Frontal cortex (tissue), 4 donors: Measurements from ENCODE around the gene TRIM32. TPM values are rescaled to one million over a fixed set of nuclear protein-coding genes. Genes with fewer than 3 reads are reported as not detected.
"Not testable (repeated sequence)": the region's sequence is repeated elsewhere in the genome, so short reads cannot be mapped to it uniquely, and the experiment has no call there.

ENCODE experiments used
- DNase-seq, 2 donors: peaks; one replicate each; pipeline ENCODE4 v3.0.0; 2012; ENCODE audit warnings: low spot score in 2 of 2
- FAIRE-seq: peaks from 2 replicates; lab custom pipeline; 2012; peaks lifted over from hg19 to GRCh38; lab: Jason Lieb, UNC
- total RNA-seq: library from RNA; depleted of rRNA; stranded (reverse); fragments of >200 nt; gene quantifications from one replicate; pipeline ENCODE4 v1.2.3, GENCODE V29; 2014
- donor health status: control.
- donor health status: control.
- donor health status: control.

TRIM32 gene
- total RNA-seq, 1 donor from 2014 or later: 19.6 TPM

DNA sequence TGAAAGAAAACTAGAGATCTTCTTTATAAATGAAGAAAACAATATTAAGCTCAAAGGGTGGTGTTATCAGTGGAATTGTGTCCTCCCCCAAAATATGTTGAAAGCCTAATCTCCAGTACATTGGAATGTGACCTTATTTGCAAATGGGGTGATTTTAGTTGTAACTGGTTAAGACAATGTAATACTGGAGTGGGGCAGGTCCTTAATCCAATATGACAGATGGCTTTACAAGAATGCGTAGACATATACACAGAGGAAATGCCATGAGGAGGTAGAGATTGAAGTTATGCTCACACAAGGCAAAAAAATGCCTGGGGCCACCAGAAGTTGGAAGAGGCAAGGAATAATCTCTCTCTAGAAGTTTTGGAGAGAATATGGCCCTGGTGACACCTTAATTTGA lies 13.7 kb upstream of the TRIM32 start:
- no peak for DNase-seq
- no peak for FAIRE-seq

DNA sequence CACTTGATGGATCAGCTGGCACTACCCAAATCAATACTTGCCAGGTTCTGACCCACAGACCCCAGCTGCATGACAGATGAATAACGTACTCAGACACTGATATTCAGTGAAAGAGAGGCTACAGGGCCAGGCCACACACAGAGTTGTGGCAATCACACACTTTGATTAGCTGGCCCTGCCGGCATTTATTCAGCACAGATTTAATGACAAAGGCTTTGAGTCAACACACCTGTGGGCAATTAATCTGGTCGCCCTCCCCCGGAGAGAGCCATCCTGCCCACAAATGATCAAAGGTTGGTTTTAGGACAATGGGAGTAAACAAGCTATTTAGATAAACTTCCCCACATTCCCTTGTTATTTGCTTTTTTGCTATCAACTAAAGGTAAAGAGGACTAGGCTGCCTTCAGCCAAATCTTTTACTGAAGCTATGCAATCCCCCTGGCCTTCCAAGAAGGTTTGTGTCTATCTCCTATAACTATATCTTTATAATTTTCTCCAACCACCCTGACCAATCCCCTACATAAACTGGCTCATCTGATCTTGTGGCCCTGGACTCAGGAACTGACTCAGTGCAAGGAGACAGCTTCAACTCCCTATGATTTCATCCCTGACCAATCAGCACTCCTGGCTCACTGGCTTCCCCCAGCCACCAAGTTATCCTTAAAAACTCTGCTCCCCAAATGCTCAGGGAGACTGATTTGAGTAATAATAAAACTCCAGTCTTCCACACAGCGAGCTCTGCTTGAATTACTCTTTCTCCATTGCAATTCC lies 12.7 kb upstream of the TRIM32 start:
- FAIRE-seq (no peak), DNase-seq (no peak)

DNA sequence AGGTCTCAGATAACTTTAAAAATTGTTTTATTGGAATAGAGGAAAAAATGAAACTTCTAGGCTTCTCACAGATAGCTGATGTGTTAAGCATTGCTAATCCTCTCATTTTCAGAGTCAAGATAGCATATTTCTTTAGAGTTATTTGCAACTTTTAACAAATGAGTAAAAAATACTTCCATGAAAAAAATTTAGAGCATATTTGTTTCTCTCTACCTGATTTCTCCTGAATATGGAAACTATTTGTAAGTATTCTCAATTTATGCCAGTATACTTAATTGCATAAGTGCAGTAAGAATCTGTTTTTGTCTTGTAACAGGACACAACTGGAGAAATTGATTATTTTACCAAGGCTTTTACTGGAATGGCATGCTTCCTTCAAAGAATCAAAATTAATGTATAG lies 3.6 kb upstream of the TRIM32 start:
- DNase-seq (no peak), FAIRE-seq (no peak)

DNA sequence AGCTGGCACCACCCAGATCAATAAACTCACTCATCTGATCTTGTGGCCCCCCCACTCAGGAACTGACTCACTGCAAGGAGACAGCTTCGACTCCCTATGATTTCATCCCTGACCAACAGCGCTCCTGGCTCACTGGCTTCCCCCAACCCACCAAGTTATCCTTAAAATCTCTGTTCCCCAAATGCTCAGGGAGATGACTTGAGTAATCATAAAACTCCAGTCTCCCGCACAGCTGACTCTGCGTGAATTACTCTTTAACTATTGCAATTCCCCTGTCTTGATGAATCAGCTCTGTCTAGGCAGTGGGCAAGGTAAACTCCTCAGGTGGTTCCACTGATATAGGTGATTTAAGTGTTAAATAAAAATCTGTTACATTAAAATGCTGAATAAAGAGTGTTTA lies 1.9 kb upstream of the TRIM32 start:
- DNase-seq (no peak), FAIRE-seq (no peak)

DNA sequence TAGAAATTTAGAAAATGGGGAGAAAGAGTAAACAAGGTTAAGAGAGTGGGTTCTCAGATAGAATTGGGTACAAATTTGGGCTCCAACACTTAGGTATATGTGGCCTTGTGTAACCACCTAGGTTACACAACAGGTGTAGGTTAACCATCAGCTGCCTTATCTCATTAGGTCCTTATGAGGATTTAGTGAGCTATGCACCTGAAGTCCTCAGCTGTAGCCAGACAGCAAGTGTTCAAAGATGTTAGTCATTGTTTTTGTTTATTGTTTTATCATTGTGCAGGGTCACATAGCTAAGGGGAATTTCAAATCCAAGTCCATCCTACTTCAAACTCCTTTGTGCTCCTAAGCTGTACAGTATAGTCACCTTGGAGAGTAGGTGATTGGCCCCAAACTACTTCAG lies 970 bp upstream of the TRIM32 start:
- FAIRE-seq (no peak), DNase-seq (no peak)

DNA sequence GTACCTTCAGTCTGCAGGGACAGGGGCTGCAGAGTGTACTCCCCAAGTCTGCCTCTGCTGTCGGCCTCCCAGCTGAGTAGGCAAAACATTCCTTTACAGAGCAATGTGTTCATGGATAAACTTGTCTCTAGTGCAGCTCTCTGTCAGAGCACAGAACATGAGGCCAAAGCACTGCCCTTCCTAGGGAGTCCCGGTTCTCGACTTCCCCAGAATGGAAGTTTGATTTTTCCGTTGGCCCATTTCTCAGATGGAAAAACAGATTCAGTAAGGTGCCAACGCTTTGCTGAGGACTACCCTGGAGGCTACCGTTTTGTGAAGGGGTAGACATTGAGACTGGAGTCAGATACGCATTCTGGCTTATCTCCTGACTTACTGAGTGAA lies 422 bp upstream of the TRIM32 start:
- DNase-seq: no peak
- FAIRE-seq: no peak

DNA sequence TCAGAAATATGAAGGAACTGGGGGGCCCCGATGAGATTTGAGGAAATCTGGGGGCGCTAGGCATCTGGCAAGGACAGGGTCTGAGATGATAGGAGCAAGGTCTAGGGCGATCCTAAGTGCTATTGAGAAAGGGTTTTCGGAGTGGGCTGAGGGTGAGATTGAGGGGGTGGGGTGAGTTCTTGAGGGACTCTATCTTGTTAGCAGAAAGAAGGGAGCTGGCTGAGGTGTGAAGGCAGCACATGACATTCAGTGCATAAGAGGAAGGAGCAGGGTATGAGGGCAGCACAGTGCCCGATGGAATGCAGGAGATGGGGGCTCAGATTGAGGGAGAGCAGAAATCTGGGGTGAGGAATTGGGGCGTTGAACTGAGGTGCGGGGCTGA lies 640 bp downstream of the TRIM32 start:
- no peak for DNase-seq
- FAIRE-seq: no peak

DNA sequence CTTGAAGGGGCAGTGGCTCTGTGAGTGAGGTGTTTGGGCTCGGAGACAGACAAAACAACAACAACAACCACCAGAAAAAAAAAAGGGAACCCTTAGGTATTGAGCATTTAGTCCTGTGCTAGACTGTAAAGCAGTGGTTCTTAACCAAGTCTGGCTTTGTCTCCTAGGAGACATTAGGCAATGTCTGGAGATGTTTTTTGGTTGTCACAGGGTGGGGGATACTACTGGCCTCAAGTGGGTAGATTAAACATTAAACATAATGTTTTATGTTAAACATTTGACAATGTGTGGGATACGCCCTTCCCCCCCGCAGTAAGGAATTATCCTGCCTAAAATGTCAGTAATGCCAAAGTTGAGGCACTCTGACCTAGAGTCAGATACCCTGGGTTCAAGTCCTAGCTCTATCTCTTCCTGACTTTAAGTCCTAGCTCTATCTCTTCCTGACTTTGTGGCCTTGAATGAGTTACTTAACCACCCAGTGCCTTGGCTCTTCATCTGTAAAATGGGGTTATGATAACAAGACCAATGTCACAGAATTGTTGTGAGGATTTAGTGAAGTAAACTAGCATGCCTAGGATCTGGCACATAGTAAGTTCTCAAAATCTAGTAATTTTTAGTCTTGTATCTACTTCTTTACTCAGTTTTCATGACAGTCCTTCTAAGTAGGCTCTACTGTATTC lies 1.8 kb downstream of the TRIM32 start:
- FAIRE-seq (no peak), DNase-seq (no peak)

DNA sequence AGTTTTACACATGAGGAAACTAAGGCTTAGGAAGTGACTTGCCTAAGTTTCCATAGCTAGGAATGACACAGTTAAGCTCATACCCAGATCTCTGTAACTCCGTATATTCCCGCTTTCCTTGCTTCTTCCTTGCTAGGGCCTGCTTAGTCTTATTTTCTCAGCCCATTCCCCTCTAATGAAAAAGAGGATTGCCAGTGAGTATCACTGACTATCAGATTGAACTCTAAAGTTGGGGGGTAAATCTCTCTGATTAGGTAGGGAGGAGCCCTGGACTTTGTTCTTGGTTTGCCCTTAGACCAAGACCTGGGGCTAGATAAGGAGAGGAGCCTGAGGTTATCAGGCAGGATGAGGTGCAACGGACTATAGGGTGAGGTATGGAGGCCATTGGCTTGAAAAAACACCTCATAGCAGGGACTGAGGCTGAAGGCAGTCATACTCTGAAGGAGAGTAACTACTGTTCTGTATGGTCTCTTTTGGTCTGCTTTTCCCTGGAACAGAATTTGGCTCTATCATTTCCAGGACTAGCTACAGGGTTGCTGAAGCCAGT lies 2.5 kb downstream of the TRIM32 start:
- no peak for DNase-seq
- no peak for FAIRE-seq

DNA sequence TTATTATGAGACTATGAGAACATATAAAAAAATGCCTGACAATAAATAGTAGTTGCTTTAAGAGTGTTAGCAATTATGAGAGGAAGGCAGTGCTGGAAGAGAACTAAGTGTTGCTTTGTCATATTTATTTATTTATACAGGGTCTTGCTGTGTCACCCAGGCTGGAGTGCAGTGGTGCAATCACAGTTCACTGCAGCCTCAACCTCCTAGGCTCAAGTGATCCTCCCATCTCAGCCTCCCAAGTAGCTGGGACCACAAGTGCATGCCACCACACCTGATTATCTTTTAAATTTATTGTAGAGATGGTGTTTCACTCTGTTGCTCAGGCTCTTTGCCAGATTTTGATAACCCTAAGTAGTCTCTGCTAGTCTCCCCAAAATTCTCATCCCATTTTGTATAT lies 3.7 kb downstream of the TRIM32 start:
- not testable (repeated sequence) for FAIRE-seq, DNase-seq

DNA sequence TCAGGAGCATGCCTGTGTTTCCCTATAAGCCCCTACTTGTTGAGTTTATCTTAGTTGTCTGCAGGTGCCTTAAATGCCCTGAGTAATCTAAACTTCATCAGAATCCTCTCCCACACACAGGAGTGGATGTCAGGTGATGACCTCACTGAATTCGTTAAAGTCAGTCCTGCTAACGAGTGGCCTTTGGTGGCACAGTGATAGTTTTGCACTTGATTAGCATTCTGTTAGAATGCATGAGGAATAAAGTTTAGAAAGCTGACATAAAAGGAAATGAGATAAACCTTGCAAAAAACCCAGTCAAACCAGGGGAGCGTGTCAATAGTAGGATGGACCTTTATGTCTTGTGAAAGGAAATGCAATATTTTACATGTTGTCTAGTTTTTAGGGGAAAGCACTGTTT lies 4.5 kb downstream of the TRIM32 start:
- FAIRE-seq (no peak), DNase-seq (no peak)

DNA sequence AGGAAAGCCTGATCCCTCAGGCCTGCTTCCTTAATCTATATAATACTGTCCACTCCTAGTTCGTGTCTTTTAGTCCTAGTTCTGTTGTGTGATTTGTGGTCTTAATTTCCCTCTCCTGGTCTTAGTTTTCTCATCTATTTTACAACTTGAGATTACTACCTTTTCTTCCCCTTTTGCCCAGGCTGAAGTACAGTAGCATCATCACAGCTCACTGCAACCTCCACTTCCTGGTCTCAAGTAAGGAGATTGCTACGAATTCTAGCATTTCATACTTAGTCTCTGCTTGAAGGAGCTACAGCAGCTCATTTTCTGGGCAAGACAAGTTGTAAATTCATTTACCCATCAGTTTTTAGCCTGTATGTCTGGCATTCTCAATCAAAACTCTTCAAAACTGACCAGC lies 5.5 kb downstream of the TRIM32 start:
- DNase-seq (no peak), FAIRE-seq (no peak)

DNA sequence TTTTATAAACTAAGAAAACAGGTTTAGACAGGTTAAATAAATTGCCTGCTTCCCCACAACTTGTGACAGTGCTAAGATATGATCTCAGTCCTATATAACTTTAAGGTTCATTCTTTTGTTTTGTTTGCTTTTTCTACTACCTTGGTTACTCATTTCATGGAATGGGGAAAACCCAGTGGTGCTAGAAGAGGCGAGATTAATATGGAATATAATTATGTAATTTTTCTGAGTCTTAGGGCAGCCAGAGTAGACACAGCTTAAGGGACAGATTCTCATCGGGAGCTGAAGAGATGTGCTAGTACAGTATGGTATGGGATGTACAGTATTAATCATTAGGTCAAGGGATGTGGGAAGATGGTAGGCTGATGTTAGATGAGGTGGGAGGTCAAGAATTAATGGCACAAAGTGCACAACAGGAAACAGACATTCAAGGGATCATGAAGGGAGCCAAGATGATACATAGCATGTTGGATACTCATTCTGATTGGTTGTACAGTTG lies 6.2 kb downstream of the TRIM32 start:
- FAIRE-seq (no peak), DNase-seq (no peak)

DNA sequence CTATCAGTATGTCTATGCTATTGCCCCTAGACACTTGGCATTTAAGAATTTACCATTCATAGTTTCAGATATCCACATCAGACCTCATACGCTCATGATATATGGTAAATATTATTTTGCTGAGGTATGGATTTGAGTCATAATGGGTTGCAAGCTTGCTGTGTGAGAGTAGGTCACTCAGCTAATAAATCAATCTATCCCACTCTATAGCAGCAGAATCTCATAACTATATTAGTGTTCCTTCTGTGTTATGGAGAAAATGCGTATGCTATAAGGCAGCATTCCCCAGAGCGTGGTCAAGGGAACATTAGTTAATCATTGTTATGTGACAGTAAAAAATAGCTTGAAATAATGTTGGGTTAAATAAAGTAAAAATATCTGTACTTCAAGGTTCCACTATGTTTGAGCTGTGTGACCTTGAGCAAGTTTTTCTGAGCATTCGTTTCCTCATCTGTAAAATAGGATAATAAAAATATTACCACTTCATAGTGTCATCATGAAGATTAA lies 7.7 kb downstream of the TRIM32 start:
- DNase-seq (no peak), FAIRE-seq (no peak)

DNA sequence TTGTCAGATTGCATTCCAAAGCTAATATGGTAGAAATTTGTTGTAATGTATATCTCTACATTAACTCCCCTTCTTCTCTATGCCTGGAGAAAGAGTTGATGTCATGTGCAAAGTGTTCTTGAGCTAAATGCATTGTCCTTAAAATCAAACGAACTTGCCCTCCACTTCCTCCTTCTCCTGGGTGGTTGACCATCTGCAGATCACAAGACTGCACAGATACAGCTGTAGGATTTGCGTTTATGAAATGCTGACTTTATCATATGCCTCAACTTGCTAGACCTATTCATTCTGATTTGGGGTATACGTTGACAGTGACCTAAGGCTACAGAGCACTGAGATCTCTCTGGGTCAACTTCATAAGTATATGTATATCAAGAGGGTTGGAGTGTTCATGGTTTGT lies 8.3 kb downstream of the TRIM32 start:
- FAIRE-seq (no peak), DNase-seq (no peak)

DNA sequence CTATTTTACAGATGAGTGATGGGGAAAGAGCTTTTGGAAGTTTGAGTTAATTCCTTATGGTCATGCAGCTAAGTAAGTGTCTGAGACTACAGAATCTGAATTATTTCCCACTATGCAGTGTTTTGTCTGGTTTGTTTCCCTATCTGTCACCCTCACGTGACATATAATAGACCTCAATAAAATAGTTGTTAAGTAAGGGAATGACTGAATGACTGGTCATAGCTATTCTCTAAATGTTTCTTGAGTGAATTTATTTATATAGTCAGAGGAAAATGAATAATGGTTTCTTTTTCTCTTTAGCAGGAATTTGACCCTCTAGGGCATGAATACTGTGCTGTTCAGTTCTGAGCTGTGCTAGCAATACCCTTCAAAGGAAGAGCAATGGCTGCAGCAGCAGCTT lies 10.3 kb downstream of the TRIM32 start:
- DNase-seq (no peak), FAIRE-seq (no peak)

DNA sequence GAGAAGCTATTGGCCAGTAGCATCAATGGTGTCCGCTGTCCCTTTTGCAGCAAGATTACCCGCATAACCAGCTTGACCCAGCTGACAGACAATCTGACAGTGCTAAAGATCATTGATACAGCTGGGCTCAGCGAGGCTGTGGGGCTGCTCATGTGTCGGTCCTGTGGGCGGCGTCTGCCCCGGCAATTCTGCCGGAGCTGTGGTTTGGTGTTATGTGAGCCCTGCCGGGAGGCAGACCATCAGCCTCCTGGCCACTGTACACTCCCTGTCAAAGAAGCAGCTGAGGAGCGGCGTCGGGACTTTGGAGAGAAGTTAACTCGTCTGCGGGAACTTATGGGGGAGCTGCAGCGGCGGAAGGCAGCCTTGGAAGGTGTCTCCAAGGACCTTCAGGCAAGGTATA lies 10.8 kb downstream of the TRIM32 start:
- no peak for DNase-seq
- FAIRE-seq: no peak

DNA sequence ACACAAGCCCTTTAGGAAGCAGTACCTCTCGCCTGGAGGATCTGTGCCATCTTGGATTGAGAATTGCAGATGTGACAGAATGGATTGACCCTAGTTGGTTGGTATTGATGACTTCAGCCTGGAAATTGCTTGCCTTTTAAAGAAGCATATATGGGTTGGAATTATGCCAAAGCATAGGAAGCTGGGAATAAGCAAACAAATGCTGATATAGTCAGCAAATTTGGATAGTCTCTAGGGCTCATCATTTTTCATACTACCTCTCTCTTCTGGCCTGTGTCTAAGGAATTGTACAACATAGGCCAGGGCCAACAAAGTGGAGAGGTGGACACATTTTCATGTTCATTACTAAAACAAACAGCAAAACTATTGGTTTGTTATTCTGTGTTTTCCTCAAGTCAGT lies 13.2 kb downstream of the TRIM32 start:
- FAIRE-seq: no peak
- no peak for DNase-seq

DNA sequence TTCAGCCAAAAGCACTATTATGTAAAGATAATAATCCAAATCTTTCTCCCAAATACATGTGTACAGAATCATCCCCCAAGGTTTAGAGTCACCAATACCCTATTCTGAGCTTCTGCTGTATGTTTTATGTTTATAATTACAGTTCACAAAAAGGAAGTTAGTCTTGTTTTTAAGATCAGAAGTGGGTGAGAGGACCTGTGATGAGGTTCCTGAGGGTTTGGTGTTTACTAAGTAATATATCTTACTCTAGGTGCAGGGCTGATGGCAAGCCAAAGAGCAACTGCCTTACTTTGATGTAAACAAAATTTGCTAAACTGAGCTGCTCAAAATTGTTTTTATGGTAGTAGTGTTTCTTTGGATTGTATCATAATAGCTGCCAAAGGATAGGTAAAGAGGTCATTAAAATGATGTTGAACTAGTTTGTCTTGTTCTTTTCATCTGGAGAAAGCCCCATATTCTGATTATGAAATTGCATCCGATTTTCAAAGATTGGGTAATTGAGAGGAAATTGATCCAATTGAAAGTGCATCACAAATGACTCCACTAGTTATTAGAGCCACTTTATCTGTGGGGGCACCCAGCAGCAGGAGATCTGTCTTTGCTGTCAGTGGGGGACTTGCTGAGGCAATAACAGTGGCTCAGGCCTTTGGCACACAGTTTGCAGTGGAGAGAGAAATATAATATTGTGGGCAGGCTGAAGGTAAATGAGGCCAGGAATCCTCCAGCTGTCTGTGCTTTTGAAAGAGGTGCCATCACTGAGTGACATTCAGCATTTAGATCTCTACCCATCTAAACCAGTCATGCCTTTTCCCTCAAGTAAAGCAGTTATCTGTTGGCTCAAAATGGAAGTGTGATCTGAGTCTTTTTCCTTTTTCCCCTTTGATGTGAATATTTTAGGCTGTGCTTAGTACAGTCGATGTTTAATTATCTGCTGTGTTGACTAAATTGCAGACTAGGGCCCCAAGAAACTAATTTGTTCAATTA lies 14.1 kb downstream of the TRIM32 start:
- DNase-seq: no peak
- FAIRE-seq: no peak
